CD4-positive, alpha-beta T cell (primary cell): ENCODE measurements around the gene DTL. TPM values are rescaled to one million over a fixed set of nuclear protein-coding genes. Genes with fewer than 3 reads are reported as not detected.

Experiments
- ATAC-seq: fragments of 200-7000 bp; cut with Tn5 transposase; one replicate; pipeline ENCODE4 v1.10.0; 2022; ENCODE audit warnings: mild to moderate bottlenecking; ENCODE audit not compliant: poor library complexity
- CTCF ChIA-PET: fragments of 350-600 bp; sonication (Branson Sonifier 250); formaldehyde crosslinking; loops from one replicate; lab custom pipeline; 2021; ENCODE audit warnings: antibody characterized with exemption, inconsistent platforms; lab: Charles Lee
- POLR2A ChIA-PET: fragments of 350-600 bp; sonication (Branson Sonifier 250); formaldehyde crosslinking; loops from one replicate; lab custom pipeline; 2021; ENCODE audit warnings: antibody characterized with exemption, inconsistent platforms; lab: Charles Lee
- DNase-seq, 14 experiments: peaks; one replicate each; pipeline ENCODE4 v3.0.0-alpha.2; 2013 to 2020; ENCODE audit warnings: mixed read lengths in 2 of 14
- H3K27ac ChIP-seq, 2 donors: one replicate each; pipeline versions ENCODE4 v1.5.1 to v1.7.0; 2013; ENCODE audit warnings: low read length in 2 of 2, low read depth in 1 of 2, mild to moderate bottlenecking in 1 of 2
- H3K27me3 ChIP-seq, 2 experiments: 1 replicate in 1 of 2; 2 replicates in 1 of 2; pipeline versions ENCODE4 v1.6.1 to v1.7.0; 2013; ENCODE audit warnings: low read length in 2 of 2, control low read depth in 1 of 2, mild to moderate bottlenecking in 1 of 2, moderate library complexity in 1 of 2; ENCODE audit not compliant: insufficient read depth in 2 of 2, control insufficient read depth in 1 of 2
- H3K36me3 ChIP-seq: one replicate; pipeline ENCODE4 v1.6.1; 2013; ENCODE audit warnings: low read length, control low read depth; ENCODE audit not compliant: insufficient read depth
- H3K4me1 ChIP-seq: one replicate; pipeline ENCODE4 v1.6.1; 2013; ENCODE audit warnings: low read length, control low read depth; ENCODE audit not compliant: insufficient read depth
- H3K4me3 ChIP-seq: one replicate; pipeline ENCODE4 v1.5.1; 2013; ENCODE audit warnings: mild to moderate bottlenecking, low read length, moderate library complexity
- H3K9me3 ChIP-seq, 2 experiments: 1 replicate in 1 of 2; 2 replicates in 1 of 2; pipeline versions ENCODE4 v1.6.1 to v1.7.0; 2013; ENCODE audit warnings: low read length in 2 of 2, mild to moderate bottlenecking in 2 of 2, control low read depth in 1 of 2, moderate library complexity in 1 of 2; ENCODE audit not compliant: control insufficient read depth in 1 of 2, insufficient read depth in 1 of 2
- H3K27ac Mint-ChIP-seq: one replicate; pipeline ENCODE4 v1.8.0; 2020; ENCODE audit warnings: mixed read lengths
- H3K27me3 Mint-ChIP-seq: one replicate; pipeline ENCODE4 v1.8.0; 2021; ENCODE audit warnings: mixed read lengths
- H3K36me3 Mint-ChIP-seq: one replicate; pipeline ENCODE4 v1.8.0; 2021; ENCODE audit warnings: low read depth, mixed read lengths
- H3K4me1 Mint-ChIP-seq: one replicate; pipeline ENCODE4 v1.8.0; 2021; ENCODE audit warnings: low read depth, mixed read lengths
- H3K4me3 Mint-ChIP-seq: one replicate; pipeline ENCODE4 v1.8.0; 2020; ENCODE audit warnings: mild to moderate bottlenecking, mixed read lengths
- H3K9me3 Mint-ChIP-seq: one replicate; pipeline ENCODE4 v1.8.0; 2020; ENCODE audit warnings: mixed read lengths
- intact Hi-C, 2 experiments: fragments of 100-400 bp; cut with DNase I in 1 of 2; cut with micrococcal nuclease in 1 of 2; formaldehyde crosslinking; loops; one replicate each; pipeline versions ENCODE4 v1.15.1 to v1.9.0; 2023 to 2025; cut with DNase I, micrococcal nuclease
- total RNA-seq, 174 experiments: library from RNA in 2 of 174; stranded (reverse) in 2 of 174; gene quantifications; one replicate each; pipeline ENCODE4 v1.2.3 and lab custom pipeline; 2021 to 2026
- TF ChIP-seq, protein P1 (sequence below): fragments of 200-600 bp; IDR thresholded peaks from one replicate; pipeline ENCODE4 v1.8.0; 2022; ENCODE audit warnings: antibody characterized with exemption, mild to moderate bottlenecking

DTL gene
- total RNA-seq, 2 experiments from 2014 or later, result 0.49 to 0.64 TPM

GRCh38 chr1:212062832-212063438, 27.4 kb downstream of the DTL start:
- H3K4me1 ChIP-seq, result no peaks in the 10 kb centered on the region
- TF ChIP-seq, protein P1, sequence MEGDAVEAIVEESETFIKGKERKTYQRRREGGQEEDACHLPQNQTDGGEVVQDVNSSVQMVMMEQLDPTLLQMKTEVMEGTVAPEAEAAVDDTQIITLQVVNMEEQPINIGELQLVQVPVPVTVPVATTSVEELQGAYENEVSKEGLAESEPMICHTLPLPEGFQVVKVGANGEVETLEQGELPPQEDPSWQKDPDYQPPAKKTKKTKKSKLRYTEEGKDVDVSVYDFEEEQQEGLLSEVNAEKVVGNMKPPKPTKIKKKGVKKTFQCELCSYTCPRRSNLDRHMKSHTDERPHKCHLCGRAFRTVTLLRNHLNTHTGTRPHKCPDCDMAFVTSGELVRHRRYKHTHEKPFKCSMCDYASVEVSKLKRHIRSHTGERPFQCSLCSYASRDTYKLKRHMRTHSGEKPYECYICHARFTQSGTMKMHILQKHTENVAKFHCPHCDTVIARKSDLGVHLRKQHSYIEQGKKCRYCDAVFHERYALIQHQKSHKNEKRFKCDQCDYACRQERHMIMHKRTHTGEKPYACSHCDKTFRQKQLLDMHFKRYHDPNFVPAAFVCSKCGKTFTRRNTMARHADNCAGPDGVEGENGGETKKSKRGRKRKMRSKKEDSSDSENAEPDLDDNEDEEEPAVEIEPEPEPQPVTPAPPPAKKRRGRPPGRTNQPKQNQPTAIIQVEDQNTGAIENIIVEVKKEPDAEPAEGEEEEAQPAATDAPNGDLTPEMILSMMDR, result peak; percentile 80
- Mint-ChIP-seq H3K4me1 (no peaks in the 10 kb centered on the region), H3K27me3 (no peaks in the 10 kb centered on the region), H3K4me3 (no peak overlapping the region), H3K27ac (no peak overlapping the region), H3K36me3 (no peaks in the 10 kb centered on the region), H3K9me3 (no peaks in the 10 kb centered on the region)
- no peaks in the 10 kb centered on the region for H3K36me3 ChIP-seq
- CTCF ChIA-PET, result interaction anchor here (0.7 to 2.4 kb wide), 7 partner anchors 8 to 549 kb away, joined by 3 to 17 read pairs (median 5); partner anchors contain the start of genes DTL and INTS7
- intact Hi-C loops, result loop anchor here in 1 of 2 experiments (2.0 to 5.0 kb wide), 4 partner anchors 228 to 394 kb away; no protein-coding TSS in a partner anchor
- no peaks in the 10 kb centered on the region for H3K9me3 ChIP-seq
- peak in 3 of 14 experiments; percentile 47 to 57 (median 55) for DNase-seq
- H3K27me3 ChIP-seq, result no peaks in the 10 kb centered on the region
- POLR2A ChIA-PET, result interaction anchor here (1.1 kb wide), 1 partner anchor 223 kb away, joined by 5 read pairs; the partner anchor contains the start of gene PPP2R5A
- peak; percentile 69 for ATAC-seq
- no peak overlapping the region for H3K27ac ChIP-seq
- no peak overlapping the region for H3K4me3 ChIP-seq

GRCh38 chr1:212067787-212068186, 32.2 kb downstream of the DTL start:
- Mint-ChIP-seq H3K4me3 (no peak overlapping the region), H3K27ac (no peak overlapping the region), H3K4me1 (no peaks in the 10 kb centered on the region), H3K9me3 (no peaks in the 10 kb centered on the region), H3K36me3 (no peaks in the 10 kb centered on the region), H3K27me3 (no peaks in the 10 kb centered on the region)
- ChIA-PET POLR2A (no interaction called here), CTCF (no interaction called here)
- intact Hi-C loops, result loop anchor here in 1 of 2 experiments (5.0 kb wide), 1 partner anchor 385 kb away; no protein-coding TSS in a partner anchor
- TF ChIP-seq, protein P1, result no peak
- no peak overlapping the region for H3K4me3 ChIP-seq
- no peaks in the 10 kb centered on the region for H3K36me3 ChIP-seq
- no peak overlapping the region for H3K27ac ChIP-seq
- H3K9me3 ChIP-seq, result no peaks in the 10 kb centered on the region
- no peak for DNase-seq
- no peaks in the 10 kb centered on the region for H3K4me1 ChIP-seq
- no peak for ATAC-seq
- H3K27me3 ChIP-seq, result no peaks in the 10 kb centered on the region

DNA sequence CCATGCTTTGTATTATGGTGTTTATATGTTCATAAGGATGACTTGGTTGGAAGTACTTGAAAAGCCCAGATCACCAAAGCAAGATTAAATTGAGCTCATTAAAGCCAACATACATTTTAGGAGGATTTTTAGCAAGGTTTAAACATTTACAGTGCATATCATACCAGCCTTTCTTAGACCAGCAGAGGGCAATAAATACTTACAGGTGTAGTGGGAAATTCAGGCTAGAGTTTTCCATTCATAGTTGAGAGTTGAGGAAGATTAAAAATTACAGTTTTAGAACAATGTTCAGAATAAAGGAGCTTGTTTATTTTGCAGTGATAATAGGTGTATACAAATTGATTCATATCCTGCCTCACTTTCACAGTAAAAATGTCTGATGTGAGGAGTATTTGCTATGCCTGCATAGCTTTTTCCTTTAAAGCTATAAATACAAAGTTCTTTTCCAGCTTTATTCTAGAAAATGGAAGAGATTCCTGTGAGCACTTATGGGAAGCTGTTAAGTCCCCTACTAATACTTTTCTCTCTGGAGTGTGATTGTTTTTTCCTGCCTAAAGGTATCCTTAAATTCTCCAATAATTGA, 35.3 kb downstream of the DTL start:
- no peaks in the 10 kb centered on the region for H3K27me3 Mint-ChIP-seq
- H3K27ac ChIP-seq, result no peak overlapping the region
- peak; percentile 62 for ATAC-seq

More for the DNA sequence above, 35.3 kb downstream of the DTL start:
- Mint-ChIP-seq H3K4me1 (no peaks in the 10 kb centered on the region), H3K36me3 (no peaks in the 10 kb centered on the region), H3K27ac (no peak overlapping the region), H3K9me3 (no peaks in the 10 kb centered on the region), H3K4me3 (no peak overlapping the region)
- intact Hi-C loops, result loop anchor here (1.0 to 2.0 kb wide), 5 partner anchors 218 to 385 kb away; no protein-coding TSS in a partner anchor
- no peak overlapping the region for H3K4me3 ChIP-seq
- DNase-seq, result peak in 3 of 14 experiments; percentile 68 to 71 (median 70)
- ChIA-PET CTCF (interaction anchor here (0.6 to 4.3 kb wide), 16 partner anchors 8 to 393 kb away, joined by 3 to 43 read pairs (median 4); partner anchors contain the start of genes DTL and INTS7), POLR2A (interaction anchor here (0.7 to 2.3 kb wide), 6 partner anchors 215 to 821 kb away, joined by 3 to 12 read pairs (median 7); partner anchors contain the start of gene PPP2R5A)
- no peaks in the 10 kb centered on the region for H3K4me1 ChIP-seq
- no peaks in the 10 kb centered on the region for H3K36me3 ChIP-seq
- TF ChIP-seq, protein P1, result peak; percentile 76
- no peaks in the 10 kb centered on the region for H3K9me3 ChIP-seq
- no peaks in the 10 kb centered on the region for H3K27me3 ChIP-seq
